GM19467 (cell line): ENCODE results near the gene KASH5.

ENCODE experiments used
- ATAC-seq: cut with Tn5 transposase; IDR thresholded peaks from one replicate; pipeline ENCODE4 v1.9.1; 2021; ENCODE audit warnings: mild to moderate bottlenecking, moderate library complexity; ENCODE audit not compliant: unreplicated experiment

KASH5 gene

GRCh38 chr19:49393881-49394280, 5.8 kb downstream of the KASH5 start:
- ATAC-seq: no peak

GRCh38 chr19:49395581-49396407, 7.7 kb downstream of the KASH5 start:
- no peak for ATAC-seq

GRCh38 chr19:49396738-49397505, 8.9 kb downstream of the KASH5 start:
- ATAC-seq: no peak

- no peak for ATAC-seq
Measured at GRCh38 chr19:49398001-49398615, 10.1 kb downstream of the KASH5 start.

GRCh38 chr19:49398931-49399330, 10.9 kb downstream of the KASH5 start:
- no peak for ATAC-seq

GRCh38 chr19:49400029-49400428, 12.0 kb downstream of the KASH5 start:
- ATAC-seq: no peak

- no peak for ATAC-seq
Measured at GRCh38 chr19:49403404-49404187, 15.5 kb downstream of the KASH5 start.

GRCh38 chr19:49407079-49407478, 19.0 kb downstream of the KASH5 start:
- ATAC-seq: no peak

- no peak for ATAC-seq
Measured at GRCh38 chr19:49407482-49408015, 19.5 kb downstream of the KASH5 start.

GRCh38 chr19:49408816-49409440, 20.9 kb downstream of the KASH5 start:
- no peak for ATAC-seq

GRCh38 chr19:49409441-49410029, 21.5 kb downstream of the KASH5 start:
- no peak for ATAC-seq

GRCh38 chr19:49411681-49412326, 23.8 kb downstream of the KASH5 start:
- ATAC-seq: no peak

GRCh38 chr19:49413348-49413747, 25.3 kb downstream of the KASH5 start:
- ATAC-seq: no peak

- no peak for ATAC-seq
Measured at GRCh38 chr19:49414256-49414655, 26.2 kb downstream of the KASH5 start.

- no peak for ATAC-seq
Measured at GRCh38 chr19:49415102-49415809, 27.2 kb downstream of the KASH5 start.

- no peak for ATAC-seq
Measured at GRCh38 chr19:49415810-49416200, 27.8 kb downstream of the KASH5 start.

- ATAC-seq: no peak
Measured at GRCh38 chr19:49417088-49417487, 29.0 kb downstream of the KASH5 start.

- ATAC-seq: no peak
Measured at GRCh38 chr19:49418511-49418910, 30.5 kb downstream of the KASH5 start.

GRCh38 chr19:49419173-49419572, 31.1 kb downstream of the KASH5 start:
- ATAC-seq: no peak
